Measurements from ENCODE around the gene ITGA7.

ITGA7 gene

GRCh38 chr12:55707841-55708694, at the start of gene ITGA7:
Gene ITGA7, minus strand, starts transcription at chr12:55707904. Its CDS starts 222 bp downstream, at chr12:55707682.
- DNase-seq (ENCODE audit: insufficient read length, low spot score): peak; percentile 57
- no peak for FAIRE-seq

GRCh38 chr12:55755246-55755645, 47.5 kb upstream of the ITGA7 start:
- no peak for DNase-seq (ENCODE audit: insufficient read length, low spot score)
- no peak for FAIRE-seq

- FAIRE-seq (no peak), DNase-seq (ENCODE audit: insufficient read length, low spot score) (no peak)
Measured at GRCh38 chr12:55748230-55748993, 40.7 kb upstream of the ITGA7 start.

GRCh38 chr12:55746913-55747231, 39.2 kb upstream of the ITGA7 start:
- DNase-seq (ENCODE audit: insufficient read length, low spot score) (no peak), FAIRE-seq (no peak)

GRCh38 chr12:55746174-55746912, 38.6 kb upstream of the ITGA7 start:
- no peak for DNase-seq (ENCODE audit: insufficient read length, low spot score)
- no peak for FAIRE-seq

- DNase-seq (ENCODE audit: insufficient read length, low spot score): no peak
- no peak for FAIRE-seq
Measured at GRCh38 chr12:55745361-55746173, 37.9 kb upstream of the ITGA7 start.

GRCh38 chr12:55744340-55745030, 36.8 kb upstream of the ITGA7 start:
- FAIRE-seq: no peak
- no peak for DNase-seq (ENCODE audit: insufficient read length, low spot score)

GRCh38 chr12:55743406-55744339, 36.0 kb upstream of the ITGA7 start:
- peak; percentile 69 for DNase-seq (ENCODE audit: insufficient read length, low spot score)
- FAIRE-seq: peak; percentile 61

GRCh38 chr12:55742719-55743405, 35.2 kb upstream of the ITGA7 start, which contains the start of gene GDF11:
Gene GDF11, plus strand, starts transcription at chr12:55743122. Its CDS starts 195 bp downstream, at chr12:55743317.
- peak; percentile 75 for DNase-seq (ENCODE audit: insufficient read length, low spot score)

GRCh38 chr12:55741931-55742680, 34.4 kb upstream of the ITGA7 start:
- FAIRE-seq: no peak

More at GRCh38 chr12:55742719-55743405, 35.2 kb upstream of the ITGA7 start, which contains the start of gene GDF11:
- FAIRE-seq: no peak

GRCh38 chr12:55739025-55739378, 31.3 kb upstream of the ITGA7 start:
- DNase-seq (ENCODE audit: insufficient read length, low spot score) (no peak), FAIRE-seq (no peak)

More at GRCh38 chr12:55741931-55742680, 34.4 kb upstream of the ITGA7 start:
- no peak for DNase-seq (ENCODE audit: insufficient read length, low spot score)

- FAIRE-seq: peak; percentile 99
Measured at GRCh38 chr12:55738123-55739024, 30.7 kb upstream of the ITGA7 start.

GRCh38 chr12:55737581-55738122, 29.9 kb upstream of the ITGA7 start:
- FAIRE-seq: no peak
- DNase-seq (ENCODE audit: insufficient read length, low spot score): no peak

More at GRCh38 chr12:55738123-55739024, 30.7 kb upstream of the ITGA7 start:
- DNase-seq (ENCODE audit: insufficient read length, low spot score): peak; percentile 76

- DNase-seq (ENCODE audit: insufficient read length, low spot score): no peak
- peak; percentile 31 for FAIRE-seq
Measured at GRCh38 chr12:55736780-55737580, 29.3 kb upstream of the ITGA7 start.

- DNase-seq (ENCODE audit: insufficient read length, low spot score) (no peak), FAIRE-seq (no peak)
Measured at GRCh38 chr12:55736076-55736475, 28.4 kb upstream of the ITGA7 start.
